CD4-positive, alpha-beta T cell treated with Interleukin-15 for 1 hour (primary cell): ENCODE data around the gene PTX3.

Experiments
- DNase-seq: peaks from one replicate; pipeline ENCODE4 v3.0.0-alpha.2; 2020

The PTX3 gene

DNA sequence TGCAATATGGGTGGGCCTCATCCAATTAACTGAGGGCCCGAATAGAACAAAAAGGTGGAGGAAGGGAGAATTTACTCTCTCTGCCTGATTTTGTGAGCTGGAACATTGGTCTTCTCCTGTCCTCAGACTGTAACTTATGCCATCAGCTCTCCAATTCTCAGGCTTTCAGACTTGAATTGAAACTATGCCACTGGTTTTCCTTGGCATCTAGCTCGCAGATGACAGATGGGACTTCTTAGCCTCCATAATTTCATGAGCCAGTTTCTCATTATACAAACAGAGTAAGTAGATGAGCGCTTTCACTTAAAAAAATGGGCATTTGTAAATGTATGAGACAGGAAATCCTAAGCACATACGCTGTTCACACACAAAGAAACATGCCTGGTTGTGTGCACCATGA is 8.7 kb upstream of the PTX3 start:
- DNase-seq, result no peak

GRCh38 chr3:157428853-157429252 is 7.8 kb upstream of the PTX3 start:
- no peak for DNase-seq

DNA sequence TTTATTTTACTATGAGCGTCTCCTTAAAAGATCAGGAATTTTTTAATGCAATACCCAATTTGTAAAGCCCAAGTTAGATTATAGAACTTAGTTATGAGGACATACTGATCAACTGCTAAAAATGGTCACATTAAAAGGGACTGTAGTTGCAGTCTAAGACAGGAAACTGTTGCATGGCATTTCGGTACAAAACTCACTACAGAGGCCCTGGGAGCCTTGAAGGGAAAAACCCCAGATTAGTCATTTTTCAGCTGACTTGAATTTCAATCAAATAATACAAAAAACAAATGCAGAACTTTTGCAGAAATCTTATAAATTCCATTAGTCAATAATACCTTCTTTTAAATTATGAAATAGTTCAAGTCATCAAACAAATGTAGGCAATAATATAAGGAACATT is 6.9 kb upstream of the PTX3 start:
- no peak for DNase-seq

DNA sequence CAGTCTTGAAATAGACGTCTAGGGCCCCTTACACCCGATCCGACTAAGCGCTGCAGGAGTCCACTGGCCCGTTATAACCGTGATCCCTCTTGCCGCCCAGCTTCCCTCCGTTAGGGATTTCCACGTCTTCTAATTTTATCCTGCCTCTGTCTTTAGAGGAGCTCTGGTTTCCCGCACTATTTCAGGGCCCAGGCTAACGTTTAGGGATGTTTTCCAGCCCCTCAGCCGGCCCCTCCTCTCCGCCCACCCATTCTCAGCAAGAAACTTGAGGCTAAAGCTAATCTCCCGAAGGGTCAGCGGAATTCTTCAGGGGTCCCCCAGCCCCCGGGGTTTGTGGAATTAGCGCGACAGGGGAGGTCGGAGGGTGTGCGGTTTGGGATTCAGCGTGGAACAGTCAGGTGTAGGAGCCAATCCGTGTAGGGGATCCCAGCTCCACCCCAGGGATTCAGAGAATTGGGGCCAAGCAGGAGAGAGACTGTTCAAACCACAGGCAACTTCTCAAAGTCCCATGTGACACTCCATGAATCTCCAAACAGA is 1.6 kb downstream of the PTX3 start:
- no peak for DNase-seq

DNA sequence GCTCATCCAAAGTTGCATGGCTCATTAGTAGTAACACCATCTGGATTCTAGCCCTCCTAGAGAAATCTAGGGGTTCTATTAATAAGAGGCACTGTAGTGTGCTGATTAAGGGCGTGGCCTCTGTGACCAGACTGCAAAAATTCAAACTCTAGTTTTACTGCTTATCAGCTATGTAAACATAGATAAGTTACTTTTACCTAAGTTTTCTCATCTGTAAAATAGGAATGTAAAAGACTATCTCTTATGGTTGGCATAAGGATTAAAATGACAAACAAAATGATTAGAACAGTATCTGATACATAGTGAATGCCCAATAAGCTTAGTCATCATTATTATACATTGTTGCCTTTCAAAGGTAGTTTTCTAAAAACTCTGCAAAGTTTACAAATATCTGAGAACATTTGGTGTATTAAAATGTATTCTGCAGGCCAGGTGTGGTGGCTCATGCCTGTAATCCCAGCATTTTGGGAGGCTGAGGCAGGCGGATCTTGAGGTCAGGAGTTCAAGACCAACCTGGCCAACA is 4.5 kb downstream of the PTX3 start:
- no peak for DNase-seq

DNA sequence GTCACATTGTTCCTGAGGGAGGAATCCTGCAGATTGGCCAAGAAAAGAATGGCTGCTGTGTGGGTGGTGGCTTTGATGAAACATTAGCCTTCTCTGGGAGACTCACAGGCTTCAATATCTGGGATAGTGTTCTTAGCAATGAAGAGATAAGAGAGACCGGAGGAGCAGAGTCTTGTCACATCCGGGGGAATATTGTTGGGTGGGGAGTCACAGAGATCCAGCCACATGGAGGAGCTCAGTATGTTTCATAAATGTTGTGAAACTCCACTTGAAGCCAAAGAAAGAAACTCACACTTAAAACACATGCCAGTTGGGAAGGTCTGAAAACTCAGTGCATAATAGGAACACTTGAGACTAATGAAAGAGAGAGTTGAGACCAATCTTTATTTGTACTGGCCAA is 6.1 kb downstream of the PTX3 start:
- DNase-seq, result no peak

DNA sequence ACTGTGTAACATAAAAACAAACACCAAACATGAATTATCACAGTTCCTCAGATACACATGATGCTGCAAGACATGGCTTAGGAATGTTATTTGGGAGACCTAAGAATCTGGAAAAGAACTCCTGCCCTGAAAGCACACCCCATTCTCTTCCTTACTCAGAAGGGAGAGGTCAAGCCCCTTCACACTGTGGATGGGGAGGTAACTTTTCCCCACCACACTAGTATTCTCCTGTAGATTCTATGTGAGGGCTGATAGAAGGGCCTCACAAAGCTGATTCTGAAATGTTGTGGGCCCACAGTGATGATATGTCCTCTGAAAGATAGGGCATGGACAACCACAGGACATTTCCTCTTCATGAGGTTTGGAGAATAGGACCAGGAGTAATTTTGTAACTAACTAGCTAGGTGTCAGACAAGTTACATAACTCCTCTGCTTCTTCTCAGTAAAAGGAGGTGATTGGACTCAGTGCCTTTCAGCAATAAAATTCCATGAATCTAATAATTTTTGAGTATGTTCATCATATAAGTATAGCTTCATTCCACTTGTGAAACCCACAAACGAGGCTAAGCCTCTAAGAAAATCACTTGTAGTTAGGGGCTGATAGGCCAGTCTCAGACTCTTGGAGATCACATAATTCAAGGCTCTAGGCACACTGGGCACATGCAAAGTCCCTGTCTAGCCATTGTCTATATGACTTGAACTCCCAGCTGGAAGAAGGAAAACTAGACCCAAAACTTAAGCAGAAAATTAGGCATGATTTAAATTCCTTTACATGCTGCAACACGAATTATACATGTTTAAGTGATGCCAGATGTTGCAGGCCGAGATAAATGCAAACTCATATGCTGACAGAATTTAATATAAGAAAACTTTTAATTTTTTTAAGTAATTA is 7.5 kb downstream of the PTX3 start:
- no peak for DNase-seq

- DNase-seq, result no peak
These were observed 8.1 kb downstream of the PTX3 start for GRCh38 chr3:157444797-157445184.

GRCh38 chr3:157445857-157446256 is 9.2 kb downstream of the PTX3 start:
- DNase-seq, result no peak

- no peak for DNase-seq
These were observed 10.5 kb downstream of the PTX3 start for GRCh38 chr3:157447026-157447694.

GRCh38 chr3:157452097-157452496 is 15.4 kb downstream of the PTX3 start:
- DNase-seq, result no peak

- no peak for DNase-seq
These were observed 17.2 kb downstream of the PTX3 start for GRCh38 chr3:157453824-157454223.

DNA sequence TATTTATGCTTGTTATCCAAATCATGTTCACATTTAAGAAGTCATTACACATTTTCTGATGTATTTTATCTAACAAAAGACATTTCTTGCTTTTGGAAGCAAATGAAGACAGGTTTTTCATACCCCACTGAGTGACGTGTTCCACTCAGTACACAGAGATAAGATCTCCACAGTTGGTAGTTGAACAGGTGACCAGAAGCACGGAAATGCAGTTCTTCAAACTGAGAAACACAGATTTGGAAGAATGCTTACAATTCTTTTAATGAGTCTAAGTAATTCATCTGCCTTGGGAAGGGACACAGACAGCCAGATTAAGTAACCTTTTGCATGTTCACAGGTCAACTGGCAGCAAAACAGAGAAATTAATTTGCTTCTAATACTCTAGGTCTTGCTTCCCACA is 23.1 kb downstream of the PTX3 start:
- no peak for DNase-seq

GRCh38 chr3:157460253-157460652 is 23.6 kb downstream of the PTX3 start:
- DNase-seq, result no peak

DNA sequence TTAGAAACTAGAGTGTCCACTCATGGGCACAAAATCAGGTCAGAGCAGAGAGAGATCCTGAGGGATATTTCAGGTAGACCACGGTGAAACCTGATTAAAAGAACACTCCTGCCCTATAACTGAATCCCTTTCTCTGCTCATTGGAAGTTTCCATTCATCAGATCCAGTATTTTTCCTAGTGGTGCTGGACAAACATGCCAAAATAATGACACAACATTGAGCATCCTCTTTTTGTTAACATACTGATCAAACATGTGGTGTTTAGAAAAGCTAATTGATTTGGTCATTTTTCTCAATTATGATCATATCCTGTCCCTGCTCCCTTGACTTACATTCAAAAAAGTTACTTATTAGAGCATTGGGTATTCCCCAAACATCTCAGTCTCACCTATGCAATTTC is 27.2 kb downstream of the PTX3 start:
- DNase-seq, result no peak

GRCh38 chr3:157464321-157464720 is 27.7 kb downstream of the PTX3 start:
- no peak for DNase-seq

GRCh38 chr3:157465741-157466140 is 29.1 kb downstream of the PTX3 start:
- no peak for DNase-seq

DNA sequence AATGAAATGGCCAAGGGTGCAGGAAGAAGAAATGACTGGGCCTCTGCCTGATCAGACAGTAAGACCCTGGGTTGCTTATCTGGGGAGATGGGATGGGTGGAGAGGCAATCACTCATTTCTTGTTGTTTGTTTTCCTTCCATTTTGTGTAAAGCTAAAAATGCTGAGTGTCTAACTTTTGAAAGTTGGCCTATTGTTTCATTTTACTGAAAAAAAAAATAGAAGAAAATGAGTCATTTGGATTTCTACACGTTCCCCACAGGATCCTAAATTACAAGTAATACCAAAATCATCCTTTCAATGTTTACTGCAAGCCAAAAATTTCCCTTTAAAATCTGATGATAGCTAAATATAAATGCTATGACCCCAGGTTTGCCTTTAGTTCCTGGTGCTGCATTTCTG is 30.6 kb downstream of the PTX3 start:
- DNase-seq, result no peak

DNA sequence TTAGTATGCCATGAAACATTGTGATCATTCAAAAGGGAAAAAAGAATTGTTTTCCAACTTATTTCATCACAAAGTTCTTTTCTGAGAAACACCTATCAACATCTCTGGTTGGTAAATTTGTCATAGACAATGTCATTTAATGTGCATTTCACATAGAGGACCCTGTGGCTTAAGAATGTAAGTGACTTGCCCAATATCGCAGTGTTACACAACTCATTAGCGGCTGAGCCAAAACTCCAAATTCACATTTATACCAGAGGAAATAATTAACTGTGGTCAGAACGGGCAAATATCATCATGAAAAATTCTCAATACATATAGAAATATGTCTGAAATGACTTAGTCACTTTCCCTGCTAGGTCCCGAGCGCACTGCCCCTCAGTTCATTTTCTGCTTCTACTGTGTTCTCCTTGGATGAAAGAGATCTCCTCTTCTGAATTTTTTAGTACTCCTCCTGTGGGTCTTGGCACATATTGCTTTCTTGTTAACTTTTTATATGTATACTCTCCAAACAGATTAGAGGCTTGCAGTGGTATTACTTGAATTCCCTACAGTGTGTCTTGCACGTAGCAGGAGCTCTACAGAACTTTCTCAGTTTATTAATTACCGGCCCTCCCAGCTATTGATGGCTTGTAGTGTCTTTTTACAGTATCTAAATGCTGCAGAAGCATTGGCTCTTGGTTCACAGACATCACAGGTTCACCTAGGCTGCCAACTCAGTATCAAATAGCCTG is 33.1 kb downstream of the PTX3 start:
- no peak for DNase-seq

- no peak for DNase-seq
These were observed 34.4 kb downstream of the PTX3 start for GRCh38 chr3:157471064-157471463.

- no peak for DNase-seq
These were observed 36.0 kb downstream of the PTX3 start for GRCh38 chr3:157472648-157473047.

DNA sequence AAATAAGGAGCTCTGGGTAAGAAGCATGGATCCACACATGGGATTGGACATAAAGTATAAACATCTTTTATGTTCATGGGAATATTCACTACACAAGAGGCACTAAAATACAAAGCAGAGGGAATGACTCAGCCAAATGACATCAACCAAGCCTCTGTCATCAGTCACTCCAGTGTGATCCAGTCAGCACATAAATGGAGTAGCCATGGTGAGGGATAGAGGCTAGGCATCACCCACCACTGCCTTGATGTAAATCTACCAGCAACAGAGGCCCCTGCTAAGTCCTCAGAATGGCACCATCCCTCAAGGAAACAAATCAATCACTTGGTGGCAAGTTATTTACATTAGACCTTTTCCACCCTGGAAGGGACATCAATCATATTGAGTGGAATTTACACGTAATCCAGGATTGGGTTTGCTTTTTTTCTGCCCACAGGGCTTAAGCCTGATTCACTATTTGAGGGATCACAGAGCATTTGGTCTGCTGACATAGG is 39.3 kb downstream of the PTX3 start:
- no peak for DNase-seq

GRCh38 chr3:157477441-157477840 is 40.8 kb downstream of the PTX3 start:
- DNase-seq, result no peak
